PFSK-1 (cell line): Measurements from ENCODE around the gene IL17D.

ENCODE experiments used
- FOXP2 ChIP-seq: optimal IDR thresholded peaks from 2 replicates; pipeline ENCODE3; 2011; ENCODE audit warnings: borderline replicate concordance, control low read depth, inconsistent platforms; ENCODE audit not compliant: insufficient read depth; ENCODE audit errors: extremely low read length, extremely low read depth
- POLR2AphosphoS5 ChIP-seq: IDR thresholded peaks from 2 replicates; pipeline ENCODE4 v1.6.1; 2012; ENCODE audit warnings: low read depth, mild to moderate bottlenecking, control low read depth, low read length, moderate library complexity
- SIN3A ChIP-seq: IDR thresholded peaks from 2 replicates; pipeline ENCODE4 v1.6.1; 2012; ENCODE audit warnings: mild to moderate bottlenecking, low read length, moderate library complexity, borderline replicate concordance; ENCODE audit not compliant: insufficient read depth
- TAF1 ChIP-seq: IDR thresholded peaks from 2 replicates; pipeline ENCODE4 v1.6.1; 2012; ENCODE audit warnings: low read length, control low read depth, borderline replicate concordance; ENCODE audit not compliant: insufficient read depth
- TF ChIP-seq, protein P1 (sequence below), 2 experiments: IDR thresholded peaks; 2 replicates each; pipeline versions ENCODE4 v1.6.1 to v1.8.0; 2011 to 2012; ENCODE audit warnings: low read depth in 2 of 2, low read length in 2 of 2, control low read depth in 1 of 2, inconsistent platforms in 1 of 2, mild to moderate bottlenecking in 1 of 2, moderate library complexity in 1 of 2; ENCODE audit not compliant: insufficient read depth in 1 of 2

Gene IL17D

DNA sequence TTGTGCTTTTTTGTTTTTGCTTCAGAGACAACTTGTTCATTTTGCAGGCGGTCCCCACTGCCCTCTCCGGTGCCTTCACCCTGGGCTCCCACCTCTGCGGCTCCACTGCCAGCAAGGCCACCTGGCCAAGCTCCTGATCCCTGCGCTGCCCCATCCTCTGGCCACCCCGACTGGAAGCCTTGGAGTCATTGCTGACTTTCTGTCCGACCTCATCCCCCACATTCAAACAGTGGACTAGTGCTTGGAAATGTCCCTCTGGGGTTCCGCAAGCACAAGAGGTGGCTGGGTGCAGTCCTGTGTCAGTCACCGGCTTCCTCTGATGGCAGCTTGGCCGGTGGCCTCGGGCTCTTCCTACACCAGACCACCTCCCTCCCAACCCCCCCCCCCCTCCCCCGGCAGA is 17.0 kb downstream of the IL17D start:
- TF ChIP-seq, protein P1, sequence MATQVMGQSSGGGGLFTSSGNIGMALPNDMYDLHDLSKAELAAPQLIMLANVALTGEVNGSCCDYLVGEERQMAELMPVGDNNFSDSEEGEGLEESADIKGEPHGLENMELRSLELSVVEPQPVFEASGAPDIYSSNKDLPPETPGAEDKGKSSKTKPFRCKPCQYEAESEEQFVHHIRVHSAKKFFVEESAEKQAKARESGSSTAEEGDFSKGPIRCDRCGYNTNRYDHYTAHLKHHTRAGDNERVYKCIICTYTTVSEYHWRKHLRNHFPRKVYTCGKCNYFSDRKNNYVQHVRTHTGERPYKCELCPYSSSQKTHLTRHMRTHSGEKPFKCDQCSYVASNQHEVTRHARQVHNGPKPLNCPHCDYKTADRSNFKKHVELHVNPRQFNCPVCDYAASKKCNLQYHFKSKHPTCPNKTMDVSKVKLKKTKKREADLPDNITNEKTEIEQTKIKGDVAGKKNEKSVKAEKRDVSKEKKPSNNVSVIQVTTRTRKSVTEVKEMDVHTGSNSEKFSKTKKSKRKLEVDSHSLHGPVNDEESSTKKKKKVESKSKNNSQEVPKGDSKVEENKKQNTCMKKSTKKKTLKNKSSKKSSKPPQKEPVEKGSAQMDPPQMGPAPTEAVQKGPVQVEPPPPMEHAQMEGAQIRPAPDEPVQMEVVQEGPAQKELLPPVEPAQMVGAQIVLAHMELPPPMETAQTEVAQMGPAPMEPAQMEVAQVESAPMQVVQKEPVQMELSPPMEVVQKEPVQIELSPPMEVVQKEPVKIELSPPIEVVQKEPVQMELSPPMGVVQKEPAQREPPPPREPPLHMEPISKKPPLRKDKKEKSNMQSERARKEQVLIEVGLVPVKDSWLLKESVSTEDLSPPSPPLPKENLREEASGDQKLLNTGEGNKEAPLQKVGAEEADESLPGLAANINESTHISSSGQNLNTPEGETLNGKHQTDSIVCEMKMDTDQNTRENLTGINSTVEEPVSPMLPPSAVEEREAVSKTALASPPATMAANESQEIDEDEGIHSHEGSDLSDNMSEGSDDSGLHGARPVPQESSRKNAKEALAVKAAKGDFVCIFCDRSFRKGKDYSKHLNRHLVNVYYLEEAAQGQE (IDR thresholded peaks at IDR 0.05; ENCODE audit: insufficient read depth in 1 of 2, low read depth in 2 of 2, low read length in 2 of 2), result no peak
- TF ChIP-seq POLR2AphosphoS5 (no peak), FOXP2 (no peak), SIN3A (no peak), TAF1 (no peak)

- TF ChIP-seq, protein P1 (IDR thresholded peaks at IDR 0.05; ENCODE audit: insufficient read depth in 1 of 2, low read depth in 2 of 2, low read length in 2 of 2), result no peak
- TF ChIP-seq POLR2AphosphoS5, result no peak
- TF ChIP-seq SIN3A, result no peak
- TF ChIP-seq TAF1, result no peak
- TF ChIP-seq FOXP2, result no peak
These were observed 17.6 kb downstream of the IL17D start for GRCh38 chr13:20721058-20721453.

- TF ChIP-seq FOXP2, result no peak
- TF ChIP-seq SIN3A, result no peak
- TF ChIP-seq TAF1, result no peak
These were observed 18.2 kb downstream of the IL17D start for GRCh38 chr13:20721454-20722357.

DNA sequence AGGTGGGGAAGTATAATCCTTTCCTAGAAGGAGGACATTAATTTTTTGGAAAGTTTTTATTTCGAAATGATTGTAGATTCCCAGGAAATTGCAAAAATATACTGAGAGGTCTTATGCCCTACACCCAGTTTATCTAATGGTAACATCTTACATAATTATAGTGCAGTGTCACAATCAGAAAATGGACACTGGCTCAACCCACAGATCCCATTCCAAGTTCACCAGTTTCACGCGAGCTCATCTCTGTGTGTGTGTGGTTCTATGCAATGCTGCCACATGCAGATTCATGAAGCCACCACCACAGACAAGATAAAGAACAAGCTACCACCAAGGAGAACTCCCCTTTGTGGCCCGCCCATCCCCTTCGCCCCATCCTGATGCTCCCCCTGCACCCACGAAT is 24.4 kb downstream of the IL17D start:
- TF ChIP-seq POLR2AphosphoS5 (no peak), TAF1 (no peak), SIN3A (no peak), FOXP2 (no peak)
- TF ChIP-seq, protein P1 (IDR thresholded peaks at IDR 0.05; ENCODE audit: insufficient read depth in 1 of 2, low read depth in 2 of 2, low read length in 2 of 2), result no peak

DNA sequence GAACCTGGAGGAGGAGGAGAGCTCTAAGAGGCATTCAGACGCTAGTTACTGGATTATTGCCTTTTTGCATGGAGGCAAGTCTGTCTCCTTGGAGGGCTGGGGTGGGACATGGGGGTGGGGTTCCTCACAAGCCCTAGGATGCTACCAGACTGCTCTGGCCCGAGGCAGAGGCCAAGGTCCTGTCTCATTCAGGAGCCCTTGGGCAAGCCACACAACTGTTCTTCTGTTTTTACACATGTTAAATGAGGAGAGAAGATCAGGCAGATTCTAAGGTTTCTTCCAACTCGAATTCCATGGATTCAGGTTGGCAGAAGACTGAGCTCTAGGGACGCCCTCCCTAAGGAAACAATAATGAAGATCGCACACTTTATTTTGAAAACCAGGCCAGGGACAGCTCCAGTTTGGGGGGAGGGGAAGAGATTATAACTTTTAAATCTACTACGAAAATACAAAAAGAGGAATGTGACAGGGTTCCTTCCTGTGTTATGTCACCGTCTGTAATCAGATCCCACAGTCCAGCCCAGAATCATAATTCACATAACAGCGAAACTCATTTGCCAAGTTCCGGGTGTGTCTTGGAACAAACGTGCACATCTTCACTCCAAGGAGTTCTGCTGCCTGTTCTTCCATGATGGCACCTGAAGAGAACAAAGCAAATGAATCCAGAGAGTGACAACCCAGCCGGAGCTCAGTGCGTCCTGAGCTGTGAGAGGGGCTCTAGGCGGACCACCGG is 25.2 kb downstream of the IL17D start:
- TF ChIP-seq SIN3A, result no peak
- no peak for TF ChIP-seq FOXP2
- TF ChIP-seq POLR2AphosphoS5, result no peak
- no peak for TF ChIP-seq TAF1
- TF ChIP-seq, protein P1 (IDR thresholded peaks at IDR 0.05; ENCODE audit: insufficient read depth in 1 of 2, low read depth in 2 of 2, low read length in 2 of 2), result no peak
